Esophagus muscularis mucosa (tissue), 3 donors: ENCODE results near the gene CCDC149.

ENCODE experiments used
- POLR2AphosphoS5 ChIP-seq, 2 donors: sonication (generic); formaldehyde crosslinking; IDR thresholded peaks; one replicate each; pipeline ENCODE4 v1.6.1; 2017; ENCODE audit warnings: antibody characterized with exemption in 2 of 2
- TF ChIP-seq, protein P1 (sequence below), 3 experiments: fragments of 200-600 bp in 2 of 3; fragments of 450-650 bp in 1 of 3; sonication (generic) in 2 of 3; IDR thresholded peaks; one replicate each; pipeline ENCODE4 v1.5.1; 2017 to 2019; ENCODE audit warnings: antibody characterized with exemption in 3 of 3, mild to moderate bottlenecking in 2 of 3, moderate library complexity in 1 of 3

- TF ChIP-seq, protein P1, sequence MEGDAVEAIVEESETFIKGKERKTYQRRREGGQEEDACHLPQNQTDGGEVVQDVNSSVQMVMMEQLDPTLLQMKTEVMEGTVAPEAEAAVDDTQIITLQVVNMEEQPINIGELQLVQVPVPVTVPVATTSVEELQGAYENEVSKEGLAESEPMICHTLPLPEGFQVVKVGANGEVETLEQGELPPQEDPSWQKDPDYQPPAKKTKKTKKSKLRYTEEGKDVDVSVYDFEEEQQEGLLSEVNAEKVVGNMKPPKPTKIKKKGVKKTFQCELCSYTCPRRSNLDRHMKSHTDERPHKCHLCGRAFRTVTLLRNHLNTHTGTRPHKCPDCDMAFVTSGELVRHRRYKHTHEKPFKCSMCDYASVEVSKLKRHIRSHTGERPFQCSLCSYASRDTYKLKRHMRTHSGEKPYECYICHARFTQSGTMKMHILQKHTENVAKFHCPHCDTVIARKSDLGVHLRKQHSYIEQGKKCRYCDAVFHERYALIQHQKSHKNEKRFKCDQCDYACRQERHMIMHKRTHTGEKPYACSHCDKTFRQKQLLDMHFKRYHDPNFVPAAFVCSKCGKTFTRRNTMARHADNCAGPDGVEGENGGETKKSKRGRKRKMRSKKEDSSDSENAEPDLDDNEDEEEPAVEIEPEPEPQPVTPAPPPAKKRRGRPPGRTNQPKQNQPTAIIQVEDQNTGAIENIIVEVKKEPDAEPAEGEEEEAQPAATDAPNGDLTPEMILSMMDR (IDR thresholded peaks at IDR 0.05), result no peak
- no peak for TF ChIP-seq POLR2AphosphoS5 (IDR thresholded peaks at IDR 0.05)
Measured at GRCh38 chr4:24924309-24924781, 11.5 kb upstream of the CCDC149 start.
